HG03064 (cell line): ENCODE results near the gene SPEG.
"Not testable (repeated sequence)": the region's sequence is repeated elsewhere in the genome, so short reads cannot be mapped to it uniquely, and the experiment has no call there.

Experiments used
- ATAC-seq: cut with Tn5 transposase; IDR thresholded peaks from one replicate; pipeline ENCODE4 v1.9.1; 2021; ENCODE audit warnings: low read depth; ENCODE audit not compliant: unreplicated experiment

Gene SPEG

GRCh38 chr2:219434718-219435525 lies at the start of gene SPEG:
Gene SPEG (plus strand): TSS chr2:219434843. CDS start chr2:219434978, 135 bp downstream.
- ATAC-seq = no peak

DNA sequence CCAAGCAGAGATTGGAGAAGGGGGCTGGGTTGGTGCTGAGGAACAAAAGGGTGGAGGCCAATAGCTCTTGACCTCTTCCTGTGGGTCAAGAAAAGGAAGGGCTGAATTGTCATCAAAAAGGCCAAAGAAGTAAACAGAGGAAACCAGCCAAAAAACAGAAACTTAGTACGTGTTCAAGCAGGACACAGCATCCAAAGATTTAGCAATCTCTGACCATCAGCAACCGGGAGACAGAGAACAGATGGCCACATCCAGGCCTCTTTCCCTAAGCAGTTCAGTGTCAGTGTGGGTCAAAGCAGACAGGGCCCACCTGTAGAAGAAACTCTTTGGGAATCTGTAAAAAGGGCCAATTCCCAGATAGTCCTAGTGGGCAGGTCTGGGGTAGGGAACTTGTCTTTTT lies 49.8 kb upstream of the SPEG start:
- no peak for ATAC-seq

DNA sequence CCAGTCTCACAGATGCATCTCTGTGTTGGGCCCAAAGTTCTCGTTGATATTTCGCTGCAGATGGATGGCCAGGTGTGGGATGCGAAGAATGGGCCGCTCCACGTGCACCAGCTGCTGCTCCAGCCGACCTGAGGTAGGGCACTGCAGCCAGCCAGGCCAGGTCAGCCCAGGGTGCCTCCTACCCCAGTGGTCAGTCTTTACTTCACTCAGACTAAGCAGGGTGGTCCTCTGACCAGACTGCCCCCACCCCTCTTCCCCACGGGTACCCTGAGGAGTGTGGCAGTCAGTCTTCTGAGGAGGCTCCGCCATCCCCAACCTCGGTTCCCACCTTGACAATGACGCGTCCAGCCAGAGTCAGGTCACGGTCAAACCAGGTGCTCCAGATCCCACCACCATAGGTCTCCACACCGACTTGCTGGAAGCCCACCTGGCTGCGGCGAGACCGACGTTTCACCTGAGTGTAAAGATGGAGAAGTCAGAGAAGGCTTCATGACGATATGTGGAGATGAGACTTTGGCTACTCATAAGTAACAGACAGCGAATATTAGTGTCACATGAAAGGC lies 48.6 kb upstream of the SPEG start:
- ATAC-seq = no peak

DNA sequence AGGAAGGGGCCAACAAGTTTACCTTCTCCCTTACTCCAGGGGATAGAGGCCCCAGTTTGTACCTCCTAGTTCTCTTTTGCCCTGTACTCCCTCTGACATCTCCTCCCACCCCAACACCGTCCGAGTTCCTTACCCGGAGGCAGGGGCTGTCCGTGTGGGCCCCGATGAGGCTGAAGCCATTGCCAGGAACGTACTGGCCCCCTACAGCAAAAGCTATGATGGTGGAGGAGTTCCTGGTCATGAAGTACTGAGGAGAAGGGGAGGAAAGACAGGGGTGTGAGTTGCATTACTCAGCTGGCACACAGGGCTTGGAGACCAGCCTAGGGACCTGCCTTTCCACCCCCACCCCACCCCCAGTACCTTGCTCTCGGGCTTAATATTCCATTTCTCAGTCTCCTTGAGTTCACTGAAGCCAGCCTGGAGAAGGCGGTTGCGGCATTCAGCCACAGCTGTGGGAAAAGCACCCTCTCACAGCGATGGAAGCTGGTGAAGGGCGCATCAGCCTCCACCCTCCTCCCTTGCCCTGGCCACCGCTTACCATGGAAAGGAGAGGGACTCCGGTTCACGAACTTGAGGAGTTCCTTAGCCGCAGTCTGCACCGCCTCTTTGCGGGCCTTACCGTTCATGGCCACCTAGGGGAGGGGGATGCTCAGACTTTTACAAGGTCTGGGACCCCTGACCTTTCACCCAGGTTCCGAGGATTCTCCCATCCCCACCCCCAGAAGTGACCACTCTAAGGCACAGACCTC lies 47.9 kb upstream of the SPEG start:
- no peak for ATAC-seq

DNA sequence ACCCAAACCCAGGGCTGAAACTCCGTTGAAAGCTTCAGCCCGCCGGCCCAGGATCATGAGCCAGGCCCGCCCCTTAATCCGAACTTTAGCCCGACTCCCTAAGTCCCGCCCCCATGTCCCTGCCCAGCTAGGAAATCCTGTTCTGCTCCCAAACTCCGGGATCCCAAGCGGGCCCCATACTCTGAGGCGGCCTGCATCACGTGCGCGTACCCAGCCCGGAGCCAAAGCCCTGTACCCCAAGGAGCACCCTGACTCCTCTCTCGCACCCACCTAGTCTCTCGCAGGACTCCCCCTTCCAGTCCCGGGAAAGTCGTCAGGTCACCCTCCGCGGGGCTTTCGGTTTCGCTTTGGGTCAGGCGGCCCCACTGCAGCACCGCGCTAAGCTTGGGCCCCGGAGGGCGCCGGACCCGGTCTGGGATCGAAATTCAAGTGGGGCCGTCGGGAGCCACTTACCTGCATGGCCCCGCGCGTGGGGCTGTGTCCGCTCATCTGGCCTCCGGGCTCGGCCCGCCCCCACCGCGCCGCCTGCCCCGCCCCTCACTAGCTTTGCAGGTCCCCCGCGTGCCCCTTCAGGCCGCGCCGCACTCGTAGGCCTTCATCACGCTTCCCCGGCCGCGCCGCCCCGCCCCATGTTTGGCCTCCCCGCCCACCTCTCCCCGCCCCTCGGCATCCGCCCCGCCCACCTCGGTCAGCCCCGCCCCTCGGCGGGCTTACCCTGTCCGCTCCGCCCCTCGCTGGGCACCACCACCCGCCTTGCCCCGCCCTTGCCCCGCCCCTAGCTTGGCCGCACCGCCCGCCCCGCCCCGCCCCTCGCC lies 47.1 kb upstream of the SPEG start, which contains the start of gene DNPEP:
Gene DNPEP (minus strand): TSS at position 607 of the 815 bp plus-strand sequence. CDS start 118 bp downstream, at position 489.
- ATAC-seq = peak; percentile 65

DNA sequence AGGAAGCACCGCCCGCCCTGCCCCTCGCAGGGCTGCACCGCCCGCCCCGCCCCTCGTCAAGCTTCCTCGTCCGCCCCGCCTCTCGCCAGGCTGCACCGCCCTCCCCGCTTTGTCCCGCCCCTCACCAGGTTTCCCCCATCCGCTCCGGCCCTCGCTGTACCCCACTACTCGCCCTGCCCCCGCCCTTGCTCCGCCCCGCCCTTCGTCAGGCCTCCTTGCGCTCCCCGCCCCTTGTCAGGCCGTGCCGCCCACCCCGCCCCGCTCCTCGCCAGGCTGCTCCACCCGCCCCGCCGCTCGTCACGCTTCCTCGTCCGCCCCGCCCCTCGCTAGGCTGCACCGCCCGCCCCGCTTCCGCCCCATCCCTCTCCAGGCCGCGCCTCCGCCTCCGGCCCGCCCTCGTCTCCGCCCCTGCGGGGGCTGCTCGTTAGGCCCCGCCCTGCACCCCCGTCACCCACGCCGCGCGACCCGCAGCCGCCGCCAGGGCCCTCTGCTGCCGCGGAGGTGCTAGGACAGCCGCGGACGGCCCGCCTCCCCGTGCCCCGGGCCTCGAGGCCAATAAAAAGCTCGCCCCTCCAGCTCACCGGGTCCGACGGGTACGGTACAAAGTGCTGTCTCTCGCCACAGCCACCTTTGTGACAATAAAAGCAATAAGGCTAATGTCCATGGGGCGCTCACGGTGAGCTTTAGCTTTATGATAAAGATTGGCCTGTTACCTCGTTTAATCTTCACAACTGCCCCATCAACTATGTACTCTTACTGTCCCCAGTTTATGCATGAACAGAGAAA lies 46.3 kb upstream of the SPEG start:
- ATAC-seq = peak; percentile 78

GRCh38 chr2:219388907-219389156 lies 45.8 kb upstream of the SPEG start:
- no peak for ATAC-seq

GRCh38 chr2:219392754-219393153 lies 41.9 kb upstream of the SPEG start:
- ATAC-seq = no peak

- ATAC-seq = not testable (repeated sequence)
These were observed 39.6 kb upstream of the SPEG start for GRCh38 chr2:219395056-219395455.

- ATAC-seq = no peak
These were observed 39.0 kb upstream of the SPEG start for GRCh38 chr2:219395609-219396008.

- ATAC-seq = no peak
These were observed 37.7 kb upstream of the SPEG start for GRCh38 chr2:219396863-219397457.

DNA sequence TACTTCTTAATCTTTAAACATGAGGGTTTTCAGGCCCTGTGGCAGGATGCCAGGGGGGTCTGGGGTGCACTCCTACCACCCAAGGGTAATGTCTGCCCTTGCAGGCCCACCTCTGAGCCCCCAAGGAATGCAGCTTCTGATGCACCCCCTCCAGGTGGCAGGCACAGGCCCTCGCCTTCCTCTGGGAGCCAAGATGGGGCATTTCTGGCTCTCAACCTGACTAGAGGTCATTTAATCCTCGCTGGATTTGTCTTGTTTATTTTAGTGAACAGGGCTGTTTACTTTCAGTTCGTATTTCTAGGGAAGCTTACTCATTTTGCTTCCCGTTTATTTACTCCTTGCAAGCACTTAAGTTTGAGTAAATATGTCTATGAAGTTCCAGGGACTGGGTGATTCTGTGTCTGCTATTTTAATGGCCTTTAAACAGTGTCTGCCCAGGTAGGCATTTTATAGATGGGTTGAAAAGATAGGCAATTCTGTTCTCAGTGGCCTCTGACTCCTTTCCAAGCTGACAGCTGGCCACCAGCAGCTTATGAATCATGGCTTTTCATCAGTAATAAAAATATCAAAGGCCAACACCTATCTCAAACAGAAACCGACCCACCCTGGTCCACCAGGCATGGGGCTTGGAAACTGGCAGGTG lies 35.8 kb upstream of the SPEG start:
- no peak for ATAC-seq

DNA sequence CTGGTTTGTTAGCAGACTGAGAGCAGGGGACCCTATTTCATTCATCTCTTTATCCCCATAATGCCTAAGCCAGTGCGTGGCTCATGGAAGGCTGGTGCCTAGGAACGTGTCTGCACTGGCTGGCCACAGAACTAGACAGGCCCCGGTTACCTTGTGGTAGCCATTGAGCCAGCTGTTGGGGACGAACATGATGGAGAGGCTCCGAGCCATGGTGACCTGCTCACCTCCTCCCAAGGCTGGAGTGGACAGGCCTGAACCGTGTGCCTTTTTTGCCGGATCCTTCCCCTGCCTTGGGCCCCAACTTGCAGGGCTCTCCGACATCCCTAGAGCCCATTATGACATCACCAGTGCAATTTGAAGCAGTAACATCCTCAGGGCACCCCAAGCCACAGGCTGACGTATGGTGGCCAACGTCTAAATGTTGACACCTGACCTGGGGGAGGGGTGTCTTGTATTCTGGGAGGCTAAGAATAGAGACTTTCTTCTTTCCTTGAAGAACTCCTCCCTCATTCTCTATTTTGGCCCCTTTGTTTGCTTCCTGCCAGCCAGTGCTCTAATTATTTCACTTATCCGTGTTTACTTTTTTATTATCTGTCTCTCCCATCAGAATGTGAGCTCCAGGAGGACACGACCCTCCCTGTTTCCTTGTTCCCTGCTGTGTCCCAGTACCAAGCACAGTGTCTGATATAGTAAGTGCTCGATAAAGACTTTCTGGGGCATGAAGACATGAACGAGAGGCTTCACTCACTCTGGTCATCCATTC lies 34.7 kb upstream of the SPEG start:
- no peak for ATAC-seq

DNA sequence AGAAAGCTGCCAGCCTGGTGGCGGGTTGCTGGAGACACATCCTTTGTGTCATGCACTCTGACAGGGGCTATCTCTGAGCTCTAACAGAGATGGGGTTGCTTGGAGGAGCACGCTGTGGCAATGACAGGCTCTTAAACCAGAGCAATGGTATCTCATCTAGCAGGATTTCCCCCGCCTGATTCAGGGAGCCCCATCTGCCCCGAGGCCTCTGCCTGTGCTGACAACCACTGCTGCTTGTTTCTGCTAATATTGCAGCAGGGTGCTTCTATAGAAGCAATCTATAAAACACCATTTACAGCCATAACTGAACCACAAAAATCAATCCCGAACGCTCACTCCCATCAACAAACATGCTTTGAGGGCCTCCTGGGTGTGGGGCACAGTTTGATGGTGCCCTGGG lies 34.1 kb upstream of the SPEG start:
- no peak for ATAC-seq

DNA sequence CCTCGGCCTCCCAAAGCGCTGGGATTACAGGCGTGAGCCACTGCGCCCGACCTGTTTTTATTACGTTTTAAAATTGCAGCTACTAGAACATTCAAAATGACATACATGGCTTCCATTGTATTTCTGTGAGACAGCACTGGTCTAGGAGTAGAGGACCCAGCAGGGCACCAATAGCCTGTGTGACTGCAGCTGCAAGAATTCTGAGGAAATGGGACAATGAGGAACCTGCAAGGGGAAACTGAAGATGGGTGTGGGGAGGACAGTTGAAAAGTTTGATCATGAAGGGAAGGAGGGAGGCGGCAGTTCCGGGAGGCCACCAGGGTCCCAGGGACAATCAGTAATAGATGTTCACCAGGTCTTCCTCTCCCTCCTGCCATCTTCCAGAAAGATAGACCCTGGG lies 33.0 kb upstream of the SPEG start:
- no peak for ATAC-seq

GRCh38 chr2:219402665-219403515 lies 31.8 kb upstream of the SPEG start:
- no peak for ATAC-seq

- no peak for ATAC-seq
These were observed 30.8 kb upstream of the SPEG start for GRCh38 chr2:219403861-219404260.
